RPMI7951 (cell line): ENCODE data around the gene ALDH3B2. TPM values are rescaled to one million over a fixed set of nuclear protein-coding genes. Genes with fewer than 3 reads are reported as not detected.

Experiments
- DNase-seq: peaks from one replicate; pipeline ENCODE4 v3.0.0-alpha.2; 2012; ENCODE audit warnings: low read depth
- total RNA-seq: library from RNA; depleted of rRNA; stranded (reverse); fragments of >200 nt; shearing (Covaris generic); gene quantifications from 2 replicates; pipeline ENCODE4 v1.2.3, GENCODE V29; 2014; rRNA removed

ALDH3B2 gene
- total RNA-seq, 1 experiment from 2014 or later = not detected

DNA sequence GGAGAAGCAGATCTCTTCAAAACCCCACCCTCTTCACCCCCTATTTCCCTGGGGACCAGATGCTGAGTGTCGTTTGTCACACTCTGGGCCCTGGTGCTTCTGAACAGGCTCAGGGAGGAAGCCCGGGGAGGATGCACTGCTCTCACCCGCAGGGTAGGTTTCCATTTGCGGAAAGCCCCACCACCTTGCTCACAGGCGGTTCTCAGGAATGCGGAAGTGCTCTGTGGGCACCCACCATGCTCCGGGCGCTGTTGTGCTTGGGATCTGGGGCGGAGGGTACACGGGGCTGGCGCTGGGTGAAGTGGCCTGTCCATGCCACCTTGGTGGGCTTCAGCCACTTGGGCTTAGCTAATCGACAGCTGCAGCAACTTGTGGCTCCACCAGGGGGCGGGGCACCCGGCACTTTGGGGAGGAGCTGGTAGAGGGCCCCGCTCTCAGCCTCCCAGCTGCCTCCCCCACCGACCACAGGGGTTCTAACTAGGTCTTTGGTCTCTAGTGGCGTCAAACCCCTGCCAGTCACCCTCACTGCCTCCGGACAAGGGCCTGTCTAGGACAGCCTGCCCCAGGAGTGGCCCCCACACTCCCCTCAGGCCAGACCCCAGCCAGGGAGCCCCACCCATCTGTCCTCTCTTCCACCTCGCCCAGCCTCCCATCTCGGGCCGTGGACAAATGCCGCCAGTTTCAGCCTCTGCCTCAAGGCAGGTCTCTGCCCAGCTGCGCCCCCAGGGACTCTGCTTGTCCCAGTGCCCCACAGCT, 60.3 kb downstream of the ALDH3B2 start:
- peak; percentile 72 for DNase-seq

DNA sequence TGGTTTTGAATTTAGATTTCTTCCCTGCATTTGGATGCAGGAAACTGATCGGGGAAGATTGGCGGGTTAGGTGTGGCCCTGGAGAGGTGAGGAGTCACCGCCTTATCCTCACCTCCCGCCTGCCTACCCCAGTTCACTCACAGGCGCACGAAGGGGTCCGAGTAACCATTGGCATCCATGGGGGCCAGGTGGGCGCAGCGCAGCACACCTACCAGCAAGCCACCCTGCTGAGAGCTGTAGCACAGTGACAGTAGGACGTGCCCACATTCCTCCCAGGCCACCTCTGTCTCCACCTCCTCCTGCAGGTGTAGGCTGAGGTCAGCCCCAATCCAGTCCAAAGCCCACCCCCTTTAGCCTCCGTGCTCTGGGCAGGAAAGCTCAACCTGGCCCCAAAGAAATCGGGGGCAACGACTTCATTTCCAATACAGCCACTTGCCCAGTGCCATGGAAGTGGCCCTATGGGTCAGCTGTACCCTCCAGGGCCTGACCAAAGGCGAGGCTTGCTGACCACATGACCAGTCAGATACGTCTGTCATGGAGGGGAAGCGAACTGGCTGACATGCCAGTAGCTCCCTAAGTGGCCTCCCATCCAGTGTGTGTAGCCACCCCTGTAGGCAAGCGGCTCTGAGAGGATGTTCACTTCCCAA, 61.0 kb downstream of the ALDH3B2 start:
- DNase-seq = no peak

DNA sequence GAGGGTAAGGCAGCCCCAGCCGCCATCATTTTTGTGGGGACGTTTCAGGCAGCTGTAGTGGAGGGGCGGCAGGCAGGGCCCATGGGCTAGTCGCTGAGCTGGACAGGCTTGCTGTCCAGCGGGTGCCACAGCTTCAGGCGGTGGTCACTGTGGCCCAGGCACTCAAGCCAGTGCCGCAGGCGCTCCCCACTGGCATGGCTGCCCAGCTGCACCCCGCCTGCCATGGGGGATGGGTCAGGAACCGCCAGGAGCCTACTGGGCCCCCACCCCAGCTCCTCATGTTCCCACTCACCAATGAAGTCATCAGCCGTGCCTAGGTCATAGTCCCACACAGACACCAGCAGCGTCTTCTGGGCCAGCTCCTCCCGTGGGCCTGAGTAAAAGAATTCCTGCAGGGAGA, 61.7 kb downstream of the ALDH3B2 start:
- no peak for DNase-seq

Other genes with a start within 250 kb of the ALDH3B2 start
- 46.5 and 48.2 TPM in 2 replicates for gene RPS6KB2, start 246.1 kb downstream of the ALDH3B2 start, total RNA-seq
- gene PTPRCAP, start 236.9 kb downstream of the ALDH3B2 start, total RNA-seq = 0.39 TPM in 1 of 2 replicates, not detected in the other
- 88.6 and 104 TPM in 2 replicates for gene CORO1B, start 231.1 kb downstream of the ALDH3B2 start, total RNA-seq
- gene GPR152, start 221.9 kb downstream of the ALDH3B2 start, total RNA-seq = not detected in 2 replicates
- not detected in 2 replicates for gene CABP4, start 219.3 kb downstream of the ALDH3B2 start, total RNA-seq
- gene TMEM134, start 205.4 kb downstream of the ALDH3B2 start, total RNA-seq = 25.6 and 28.0 TPM in 2 replicates
- gene AIP, start 191.6 kb downstream of the ALDH3B2 start, total RNA-seq = 106 and 114 TPM in 2 replicates
- 16.2 and 44.0 TPM in 2 replicates for gene PITPNM1, start 169.3 kb downstream of the ALDH3B2 start, total RNA-seq
- gene CDK2AP2, start 166.5 kb downstream of the ALDH3B2 start, total RNA-seq = 71.7 and 84.9 TPM in 2 replicates
- not detected in 2 replicates for gene CABP2, start 151.2 kb downstream of the ALDH3B2 start, total RNA-seq
- gene GSTP1, start 90.8 kb downstream of the ALDH3B2 start, total RNA-seq = 1,090 and 1,270 TPM in 2 replicates
- 203 and 251 TPM in 2 replicates for gene NDUFV1, start 67.7 kb downstream of the ALDH3B2 start, total RNA-seq
- 7.2 and 11.6 TPM in 2 replicates for gene NUDT8, start 44.7 kb downstream of the ALDH3B2 start, total RNA-seq
- gene TBX10, start 34.9 kb downstream of the ALDH3B2 start, total RNA-seq = not detected in 2 replicates
- gene ACY3, start 23.9 kb downstream of the ALDH3B2 start, total RNA-seq = 0.96 TPM in 1 of 2 replicates, not detected in the other